Vagina (tissue), 2 donors: Measurements from ENCODE around the gene TTC28.

Experiments used
- CTCF ChIP-seq, 3 experiments: fragments of 450-650 bp in 2 of 3; fragments of 200-600 bp in 1 of 3; sonication (generic) in 1 of 3; IDR thresholded peaks; one replicate each; pipeline ENCODE4 v1.5.1; 2017 to 2019; ENCODE audit warnings: antibody characterized with exemption in 3 of 3, mild to moderate bottlenecking in 2 of 3, moderate library complexity in 2 of 3
- POLR2A ChIP-seq, 2 donors: fragments of 450-650 bp; IDR thresholded peaks; one replicate each; pipeline ENCODE4 v1.6.1; 2017; ENCODE audit warnings: antibody characterized with exemption in 2 of 2, mild to moderate bottlenecking in 2 of 2, moderate library complexity in 2 of 2
- POLR2AphosphoS5 ChIP-seq, 2 donors: sonication (generic); formaldehyde crosslinking; IDR thresholded peaks; one replicate each; pipeline ENCODE4 v1.9.0; 2017; ENCODE audit warnings: antibody characterized with exemption in 2 of 2, mild to moderate bottlenecking in 2 of 2, low read depth in 1 of 2; ENCODE audit not compliant: insufficient read depth in 1 of 2

GRCh38 chr22:28015676-28016601, 663.7 kb downstream of the TTC28 start:
- no peak for TF ChIP-seq POLR2A (IDR thresholded peaks at IDR 0.05)
- TF ChIP-seq CTCF (IDR thresholded peaks at IDR 0.05), result no peak
- TF ChIP-seq POLR2AphosphoS5 (IDR thresholded peaks at IDR 0.05; ENCODE audit: insufficient read depth in 1 of 2, low read depth in 1 of 2), result no peak
